ENCODE measurements around the gene CDC34. TPM values are rescaled to one million over a fixed set of nuclear protein-coding genes. Genes with fewer than 3 reads are reported as not detected.

The CDC34 gene
- total RNA-seq, 1 donor from 2014 or later: 42.5 TPM

DNA sequence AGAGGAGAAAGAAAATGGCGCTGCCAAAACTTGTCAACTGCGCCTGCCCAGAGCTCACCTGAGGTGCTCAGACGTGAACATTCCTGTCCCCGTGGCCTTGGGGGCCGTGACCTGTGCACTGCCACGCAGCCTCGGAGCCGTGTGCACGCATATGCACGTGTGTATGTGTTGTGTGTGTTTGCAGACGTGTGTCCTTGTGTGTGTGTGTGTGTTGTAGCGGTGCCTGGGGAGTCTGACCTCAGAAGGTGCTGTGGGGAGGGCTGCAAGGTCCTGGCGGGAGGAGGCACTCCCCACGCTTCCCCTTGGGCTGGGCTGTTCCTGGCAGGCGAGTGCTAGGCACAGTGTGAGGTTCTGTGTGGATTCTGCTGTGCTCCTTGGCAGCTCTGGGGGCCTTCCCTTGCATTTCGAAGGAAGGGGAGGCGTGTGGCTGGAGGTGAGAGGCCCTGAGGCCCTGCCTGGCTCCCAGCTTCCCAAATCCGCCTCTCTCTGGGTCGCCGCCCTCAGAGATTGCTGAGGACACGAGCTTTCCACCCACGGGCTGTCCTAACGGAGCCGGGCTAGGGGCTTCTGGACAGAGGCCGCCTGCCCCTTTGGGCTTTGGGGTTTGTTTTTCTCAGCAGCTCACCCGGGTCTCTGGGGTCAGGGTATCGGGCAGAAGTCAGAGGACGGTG, 45.3 kb downstream of the CDC34 start:
- Histone ChIP-seq H3K79me2 (ENCODE audit: low read depth) (peaks cover 83% of the 10 kb centered on the region), H2AFZ (replicated peaks) (no peak overlapping the region), H4K20me1 (ENCODE audit: low read depth) (peaks cover 92% of the 10 kb centered on the region), H3K9me3 (ENCODE audit: low read depth) (no peaks in the 10 kb centered on the region), H3F3A (ENCODE audit: low read depth) (peaks cover 30% of the 10 kb centered on the region), H3K36me3 (no peaks in the 10 kb centered on the region), H3K4me1 (peaks cover 20% of the 10 kb centered on the region), H3K9ac (no peak overlapping the region), H3K4me3 (no peak overlapping the region), H3K27ac (no peak overlapping the region), H3K4me2 (no peak overlapping the region), H3K27me3 (no peaks in the 10 kb centered on the region)
- TF ChIP-seq EZH2phosphoT487 (IDR thresholded peaks at IDR 0.05) (no peak), CTCF (IDR thresholded peaks at IDR 0.05) (no peak), EZH2 (IDR thresholded peaks at IDR 0.05) (no peak)
- H3K36me3 Mint-ChIP-seq: peaks cover 2% of the 10 kb centered on the region
- DNase-seq (ENCODE audit: low spot score): no peak
- H3K27ac Mint-ChIP-seq: no peak overlapping the region
- H3K4me1 Mint-ChIP-seq: peaks cover 25% of the 10 kb centered on the region
- no peaks in the 10 kb centered on the region for H3K9me3 Mint-ChIP-seq
- H3K27me3 Mint-ChIP-seq (ENCODE audit: insufficient read depth, low read depth): peaks cover 4% of the 10 kb centered on the region
- H3K4me3 Mint-ChIP-seq: no peak overlapping the region

DNA sequence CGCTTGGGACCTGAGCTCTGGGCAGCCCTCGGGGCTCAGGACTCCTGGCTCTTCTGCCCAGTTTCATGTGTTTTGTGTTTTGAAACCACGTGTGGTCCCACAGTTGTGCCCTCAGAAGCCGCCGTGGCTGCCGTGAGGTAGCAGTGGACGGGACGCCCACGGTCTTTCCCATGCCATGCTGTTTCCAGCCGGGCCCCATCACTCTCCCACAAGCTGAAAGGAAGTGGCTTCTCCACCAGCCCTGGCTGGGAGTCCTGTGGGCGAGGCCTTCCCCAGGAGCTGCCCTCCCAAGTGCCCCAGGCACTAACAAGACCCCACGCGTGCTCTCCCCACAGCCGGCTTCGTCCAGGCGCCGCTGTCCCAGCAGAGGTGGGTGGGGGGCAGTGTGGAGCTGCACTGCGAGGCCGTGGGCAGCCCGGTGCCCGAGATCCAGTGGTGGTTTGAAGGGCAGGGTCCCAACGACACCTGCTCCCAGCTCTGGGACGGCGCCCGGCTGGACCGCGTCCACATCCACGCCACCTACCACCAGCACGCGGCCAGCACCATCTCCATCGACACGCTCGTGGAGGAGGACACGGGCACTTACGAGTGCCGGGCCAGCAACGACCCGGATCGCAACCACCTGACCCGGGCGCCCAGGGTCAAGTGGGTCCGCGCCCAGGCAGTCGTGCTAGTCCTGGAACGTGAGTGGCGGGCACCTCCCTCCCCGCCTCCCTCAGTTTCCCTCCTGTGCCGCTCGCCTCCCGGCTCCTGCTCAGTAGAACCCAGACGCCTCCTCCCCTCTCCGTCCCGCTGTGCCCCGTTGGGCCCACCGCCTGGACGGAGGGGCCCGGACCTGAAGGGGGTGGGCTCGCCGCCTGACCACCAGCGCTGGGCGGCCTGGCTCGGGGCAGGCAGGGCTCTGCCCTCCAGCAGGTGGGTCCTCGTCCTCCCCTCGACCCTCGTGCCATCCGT, 46.2 kb downstream of the CDC34 start:
- Histone ChIP-seq H3K27me3 (no peaks in the 10 kb centered on the region), H3K9me3 (ENCODE audit: low read depth) (no peaks in the 10 kb centered on the region), H3K4me2 (no peak overlapping the region), H3K36me3 (no peaks in the 10 kb centered on the region), H2AFZ (replicated peaks) (no peak overlapping the region), H3K27ac (peak overlapping the region; percentile 1), H3K79me2 (ENCODE audit: low read depth) (peaks cover 79% of the 10 kb centered on the region), H3K4me3 (no peak overlapping the region), H3K4me1 (peaks cover 20% of the 10 kb centered on the region), H3K9ac (no peak overlapping the region), H3F3A (ENCODE audit: low read depth) (peaks cover 32% of the 10 kb centered on the region), H4K20me1 (ENCODE audit: low read depth) (peaks cover 97% of the 10 kb centered on the region)
- H3K27me3 Mint-ChIP-seq (ENCODE audit: insufficient read depth, low read depth): peaks cover 5% of the 10 kb centered on the region
- DNase-seq (ENCODE audit: low spot score): no peak
- no peaks in the 10 kb centered on the region for H3K9me3 Mint-ChIP-seq
- H3K36me3 Mint-ChIP-seq: peaks cover 2% of the 10 kb centered on the region
- H3K27ac Mint-ChIP-seq: no peak overlapping the region
- peaks cover 23% of the 10 kb centered on the region for H3K4me1 Mint-ChIP-seq
- H3K4me3 Mint-ChIP-seq: no peak overlapping the region
- TF ChIP-seq CTCF (IDR thresholded peaks at IDR 0.05): no peak
- TF ChIP-seq EZH2 (IDR thresholded peaks at IDR 0.05): no peak
- TF ChIP-seq EZH2phosphoT487 (IDR thresholded peaks at IDR 0.05): no peak

DNA sequence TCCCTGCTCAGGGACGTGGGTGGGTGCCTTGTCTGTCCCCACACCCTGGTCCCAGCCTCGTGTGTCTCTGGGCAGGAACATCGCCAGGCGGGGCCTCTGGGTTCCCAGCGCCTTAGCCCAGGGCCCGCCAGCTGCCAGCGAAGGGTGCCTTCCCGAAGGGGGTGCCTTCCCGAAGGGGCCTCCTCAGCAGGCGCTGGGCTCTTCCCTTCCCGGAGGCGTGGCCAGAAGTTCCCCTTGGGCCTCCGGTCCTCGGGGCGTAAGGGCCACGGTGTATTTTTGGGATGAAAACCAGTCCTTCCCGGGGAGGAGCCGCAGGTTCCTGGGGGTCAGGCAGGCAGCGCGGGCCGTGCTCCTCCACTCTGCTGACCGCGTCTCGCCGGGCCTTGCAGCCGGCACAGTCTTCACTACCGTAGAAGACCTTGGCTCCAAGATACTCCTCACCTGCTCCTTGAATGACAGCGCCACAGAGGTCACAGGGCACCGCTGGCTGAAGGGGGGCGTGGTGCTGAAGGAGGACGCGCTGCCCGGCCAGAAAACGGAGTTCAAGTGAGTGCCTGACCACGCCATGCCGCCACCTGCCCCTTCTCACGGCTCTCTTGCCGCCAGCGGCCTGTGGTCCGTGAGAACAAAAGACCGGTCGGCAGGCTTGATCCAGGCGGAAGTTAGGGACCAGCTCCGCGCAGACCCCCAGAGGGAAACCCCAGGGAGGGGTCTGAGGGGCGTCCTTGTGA, 47.7 kb downstream of the CDC34 start:
- Mint-ChIP-seq H3K9me3 (peaks cover 2% of the 10 kb centered on the region), H3K36me3 (peaks cover 2% of the 10 kb centered on the region), H3K27me3 (ENCODE audit: insufficient read depth, low read depth) (peaks cover 7% of the 10 kb centered on the region), H3K4me1 (peaks cover 22% of the 10 kb centered on the region), H3K4me3 (no peak overlapping the region), H3K27ac (no peak overlapping the region)
- Histone ChIP-seq H4K20me1 (ENCODE audit: low read depth) (peaks cover 97% of the 10 kb centered on the region), H3K27ac (no peak overlapping the region), H3K9ac (no peak overlapping the region), H3K4me1 (peaks cover 14% of the 10 kb centered on the region), H3K4me2 (no peak overlapping the region), H3F3A (ENCODE audit: low read depth) (peaks cover 33% of the 10 kb centered on the region), H3K36me3 (no peaks in the 10 kb centered on the region), H3K9me3 (ENCODE audit: low read depth) (no peaks in the 10 kb centered on the region), H3K79me2 (ENCODE audit: low read depth) (peaks cover 64% of the 10 kb centered on the region), H3K4me3 (no peak overlapping the region), H3K27me3 (no peaks in the 10 kb centered on the region), H2AFZ (replicated peaks) (no peak overlapping the region)
- TF ChIP-seq EZH2 (IDR thresholded peaks at IDR 0.05) (no peak), EZH2phosphoT487 (IDR thresholded peaks at IDR 0.05) (no peak), CTCF (IDR thresholded peaks at IDR 0.05) (no peak)
- DNase-seq (ENCODE audit: low spot score): no peak

Data from neural progenitor cell (in vitro differentiated cells).